GM08714 (cell line): ENCODE results near the gene C2CD2L.
A peak's percentile ranks its signal among the peaks of the same experiment; 100 is the strongest.

ENCODE experiments used
- H3K4me3 ChIP-seq: fragments of 200-500 bp; sonication (Bioruptor generic); 2 replicates; pipeline ENCODE4 v1.5.1; 2014; ENCODE audit warnings: mild to moderate bottlenecking, low read length, inconsistent platforms
- ZNF274 ChIP-seq: IDR thresholded peaks from 2 replicates; pipeline ENCODE4 v1.6.1; 2012; ENCODE audit warnings: mild to moderate bottlenecking, low read depth, low read length

Gene C2CD2L

DNA sequence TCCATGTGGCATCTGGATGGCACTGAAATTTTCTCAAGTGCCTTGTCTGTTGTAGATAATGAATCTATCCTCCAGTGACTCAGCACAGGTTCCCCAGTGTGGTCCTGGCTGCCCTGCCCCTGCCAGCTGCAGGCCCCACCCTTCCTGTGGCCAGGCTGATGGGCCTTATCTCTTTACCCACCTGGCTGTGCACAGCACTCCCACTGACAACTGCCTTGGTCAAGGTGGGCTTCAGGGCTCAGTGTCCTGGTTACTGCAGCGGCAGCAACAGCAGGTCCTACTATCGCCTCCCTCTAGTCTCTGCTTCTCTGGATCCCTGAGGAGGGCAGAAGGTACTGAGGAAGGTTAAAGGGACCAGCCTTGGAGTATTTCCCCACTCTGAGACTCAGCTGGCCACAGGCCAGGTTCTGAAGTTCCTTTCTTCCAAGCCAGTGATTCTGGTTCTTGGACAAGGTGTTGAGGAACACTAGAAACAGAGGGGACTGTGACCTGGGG, 19.4 kb upstream of the C2CD2L start:
- no peak overlapping the region for H3K4me3 ChIP-seq
- TF ChIP-seq ZNF274: no peak

DNA sequence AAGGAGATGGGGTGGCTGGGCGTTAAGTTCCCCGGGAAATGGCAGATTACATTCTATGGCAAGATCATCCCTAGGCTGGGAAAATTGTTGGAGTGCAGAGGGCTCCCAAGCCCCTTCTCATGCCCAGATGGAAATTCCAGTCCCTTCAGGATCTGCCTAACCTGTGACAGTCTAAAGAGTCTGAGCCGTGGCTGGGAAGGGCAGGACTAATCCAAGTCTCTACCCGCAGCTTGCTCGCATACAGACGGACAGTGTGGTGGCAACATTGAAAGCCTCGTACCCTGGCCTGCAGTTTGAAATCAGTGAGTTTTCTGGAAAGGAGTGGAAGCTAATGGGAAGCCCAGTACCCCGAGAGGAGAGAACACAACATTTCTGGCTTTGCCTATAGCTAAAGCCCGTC, 18.7 kb upstream of the C2CD2L start:
- TF ChIP-seq ZNF274: no peak
- H3K4me3 ChIP-seq: no peak overlapping the region

DNA sequence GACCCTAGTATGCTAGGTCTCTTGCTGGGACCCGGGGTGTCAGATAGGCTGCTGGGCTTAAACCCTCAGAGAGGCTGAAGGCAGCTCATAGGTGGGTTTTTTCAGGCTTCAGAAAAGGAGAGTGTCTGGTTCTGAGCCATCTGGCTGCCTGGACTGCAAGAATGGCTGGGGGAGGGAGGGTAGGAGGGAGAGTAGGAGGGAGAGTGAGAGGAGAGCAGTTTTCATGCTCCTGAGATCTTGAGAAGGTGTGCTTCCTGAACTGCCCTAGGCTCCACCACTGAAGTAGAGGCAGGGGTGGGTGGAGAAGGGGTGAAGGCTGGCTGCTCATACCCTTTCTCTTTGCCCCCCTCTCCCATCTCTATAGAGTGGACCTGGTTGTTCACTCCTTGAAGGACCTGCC, 17.8 kb upstream of the C2CD2L start:
- TF ChIP-seq ZNF274: no peak

DNA sequence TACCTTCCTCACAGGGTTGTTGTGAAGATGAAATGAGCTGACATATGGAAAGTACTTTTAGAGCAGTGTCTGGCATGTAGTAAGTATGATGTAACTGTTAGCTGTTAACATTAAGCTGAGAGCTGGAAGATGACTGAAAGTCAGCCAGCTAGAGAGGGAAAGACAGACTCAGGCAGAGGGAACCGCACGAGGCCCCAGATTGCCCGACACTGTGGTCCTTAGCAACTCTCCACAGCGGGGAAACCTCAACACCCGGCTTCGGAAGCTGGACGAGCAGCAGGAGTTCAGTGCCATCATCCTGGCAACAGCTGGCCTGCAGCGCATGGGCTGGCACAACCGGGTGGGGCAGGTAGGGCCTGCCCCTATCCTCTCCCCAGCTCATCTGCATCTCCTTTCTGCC, 16.0 kb upstream of the C2CD2L start:
- no peak for TF ChIP-seq ZNF274
- H3K4me3 ChIP-seq: no peak overlapping the region

More for the DNA sequence above, 17.8 kb upstream of the C2CD2L start:
- no peak overlapping the region for H3K4me3 ChIP-seq

DNA sequence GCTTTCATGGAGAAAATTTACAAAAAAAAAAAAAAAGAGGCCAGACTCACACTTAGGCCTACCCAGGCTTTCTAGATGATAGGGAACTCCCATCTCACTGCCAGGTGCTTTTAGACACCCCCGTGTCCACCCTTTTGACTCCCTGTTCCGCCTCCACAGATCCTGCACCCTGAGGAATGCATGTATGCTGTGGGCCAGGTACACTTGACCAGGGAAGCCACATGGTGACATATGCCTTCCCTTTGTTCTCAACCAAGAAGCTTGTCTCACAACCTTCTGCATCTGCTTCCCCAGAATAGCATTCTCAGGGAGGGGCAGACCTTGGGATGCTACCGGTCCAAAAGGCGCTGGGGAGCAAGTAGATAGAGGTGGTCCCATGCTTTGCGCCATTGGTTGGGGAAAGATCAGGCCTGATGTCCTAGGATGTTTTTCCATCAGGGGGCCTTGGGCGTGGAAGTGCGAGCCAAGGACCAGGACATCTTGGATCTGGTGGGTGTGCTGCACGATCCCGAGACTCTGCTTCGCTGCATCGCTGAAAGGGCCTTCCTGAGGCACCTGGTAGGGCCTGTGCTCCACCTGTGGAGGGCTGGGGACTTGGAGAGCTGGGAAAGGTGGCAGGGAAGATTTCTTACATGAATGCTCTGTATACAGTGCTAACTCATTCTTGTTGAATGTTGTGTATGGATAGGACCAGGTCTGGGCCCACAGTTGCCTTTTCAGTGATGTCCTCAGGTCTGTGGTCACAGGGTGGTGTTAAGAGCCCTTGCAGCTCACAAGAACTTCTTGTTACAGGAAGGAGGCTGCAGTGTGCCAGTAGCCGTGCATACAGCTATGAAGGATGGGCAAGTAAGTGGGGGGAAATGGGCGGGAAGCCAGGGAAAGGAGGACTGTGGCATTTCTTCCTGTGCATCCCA, 14.9 kb upstream of the C2CD2L start:
- H3K4me3 ChIP-seq: peak overlapping the region; percentile 91; the same call in 1 of the 2 replicates
- TF ChIP-seq ZNF274: no peak

DNA sequence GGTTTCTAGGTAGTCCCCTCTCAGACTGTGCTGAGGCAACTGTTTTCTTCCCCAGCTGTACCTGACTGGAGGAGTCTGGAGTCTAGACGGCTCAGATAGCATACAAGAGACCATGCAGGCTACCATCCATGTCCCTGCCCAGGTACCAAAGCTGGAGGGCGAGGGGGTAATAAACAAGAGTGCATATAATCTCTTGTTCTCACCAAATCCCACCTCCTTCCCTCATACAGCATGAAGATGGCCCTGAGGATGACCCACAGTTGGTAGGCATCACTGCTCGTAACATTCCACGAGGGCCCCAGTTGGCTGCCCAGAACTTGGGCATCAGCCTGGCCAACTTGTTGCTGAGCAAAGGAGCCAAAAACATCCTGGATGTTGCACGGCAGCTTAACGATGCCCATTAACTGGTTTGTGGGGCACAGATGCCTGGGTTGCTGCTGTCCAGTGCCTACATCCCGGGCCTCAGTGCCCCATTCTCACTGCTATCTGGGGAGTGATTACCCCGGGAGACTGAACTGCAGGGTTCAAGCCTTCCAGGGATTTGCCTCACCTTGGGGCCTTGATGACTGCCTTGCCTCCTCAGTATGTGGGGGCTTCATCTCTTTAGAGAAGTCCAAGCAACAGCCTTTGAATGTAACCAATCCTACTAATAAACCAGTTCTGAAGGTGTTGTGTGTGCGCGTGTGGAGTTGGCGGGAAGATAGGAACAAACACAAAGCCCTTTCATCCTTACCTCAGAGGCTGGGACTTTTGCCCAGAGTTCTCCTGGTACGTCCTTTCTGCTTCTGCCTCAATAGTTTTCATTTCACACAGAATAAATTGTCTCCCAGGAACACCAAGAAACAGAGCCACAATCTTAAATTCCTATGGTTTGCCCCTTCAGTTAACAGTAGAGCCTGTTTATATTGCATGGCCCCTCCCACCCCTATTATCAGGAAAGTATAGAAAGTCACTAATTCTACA, 14.0 kb upstream of the C2CD2L start:
- peak overlapping the region; percentile 91 for H3K4me3 ChIP-seq
- TF ChIP-seq ZNF274: no peak

DNA sequence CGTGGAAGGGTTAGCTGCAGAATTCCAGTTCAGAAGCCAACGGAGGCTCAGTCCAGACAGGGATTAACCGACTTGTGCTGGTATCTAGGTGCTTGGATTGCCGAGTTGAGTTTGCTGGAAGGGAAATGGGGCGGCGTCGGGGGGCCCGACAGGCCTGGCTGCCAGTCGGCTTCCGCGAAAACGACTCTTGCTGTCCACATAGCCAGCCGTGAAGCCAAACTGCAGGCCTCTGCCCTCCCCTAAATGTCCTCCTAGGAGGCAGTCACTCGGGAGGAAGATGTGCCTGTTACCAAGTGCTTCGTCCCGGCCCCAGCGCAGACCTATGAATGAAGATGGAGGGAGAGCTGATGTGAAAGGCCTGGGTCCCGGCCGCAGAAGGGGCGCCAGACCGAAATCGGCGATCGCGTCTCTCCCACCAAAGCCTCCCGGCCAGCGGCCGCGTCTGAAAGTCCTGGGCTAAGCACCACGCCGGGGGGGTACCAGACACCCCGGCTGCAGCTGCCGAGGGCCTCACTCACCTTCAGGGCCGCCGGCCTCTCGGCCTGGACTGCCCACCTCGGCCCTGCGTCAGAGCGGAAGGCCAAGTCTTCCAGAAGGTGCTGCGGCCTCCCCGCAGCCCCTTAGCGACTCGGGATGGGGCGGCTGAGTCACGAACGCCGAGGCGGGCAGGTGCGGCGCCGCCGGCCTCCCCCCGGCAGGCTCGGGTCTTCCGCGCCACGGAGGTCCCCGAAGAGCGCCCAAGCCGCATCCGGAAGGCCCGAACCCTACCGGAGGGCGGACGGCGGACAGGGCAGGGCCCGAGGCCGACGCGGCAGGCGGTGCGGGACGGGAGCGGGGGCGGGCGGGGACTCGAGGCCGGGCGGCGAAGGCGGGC, 13.0 kb upstream of the C2CD2L start:
- no peak for TF ChIP-seq ZNF274
- peak overlapping the region; percentile 91 for H3K4me3 ChIP-seq

DNA sequence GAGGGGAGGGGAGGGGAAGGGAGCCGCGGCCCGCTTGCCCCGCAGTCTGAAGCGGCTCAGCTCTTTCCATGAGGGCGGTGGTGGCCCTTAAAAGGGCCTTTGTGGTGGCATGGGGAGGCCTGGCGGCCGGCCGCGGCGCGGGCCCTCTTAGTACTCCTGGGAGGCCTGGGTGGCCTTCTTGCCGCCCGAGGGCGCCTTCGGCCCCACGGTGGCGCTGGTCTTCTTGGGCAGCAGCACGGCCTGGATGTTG, 12.4 kb upstream of the C2CD2L start:
- no peak for TF ChIP-seq ZNF274
- peak overlapping the region; percentile 91 for H3K4me3 ChIP-seq

DNA sequence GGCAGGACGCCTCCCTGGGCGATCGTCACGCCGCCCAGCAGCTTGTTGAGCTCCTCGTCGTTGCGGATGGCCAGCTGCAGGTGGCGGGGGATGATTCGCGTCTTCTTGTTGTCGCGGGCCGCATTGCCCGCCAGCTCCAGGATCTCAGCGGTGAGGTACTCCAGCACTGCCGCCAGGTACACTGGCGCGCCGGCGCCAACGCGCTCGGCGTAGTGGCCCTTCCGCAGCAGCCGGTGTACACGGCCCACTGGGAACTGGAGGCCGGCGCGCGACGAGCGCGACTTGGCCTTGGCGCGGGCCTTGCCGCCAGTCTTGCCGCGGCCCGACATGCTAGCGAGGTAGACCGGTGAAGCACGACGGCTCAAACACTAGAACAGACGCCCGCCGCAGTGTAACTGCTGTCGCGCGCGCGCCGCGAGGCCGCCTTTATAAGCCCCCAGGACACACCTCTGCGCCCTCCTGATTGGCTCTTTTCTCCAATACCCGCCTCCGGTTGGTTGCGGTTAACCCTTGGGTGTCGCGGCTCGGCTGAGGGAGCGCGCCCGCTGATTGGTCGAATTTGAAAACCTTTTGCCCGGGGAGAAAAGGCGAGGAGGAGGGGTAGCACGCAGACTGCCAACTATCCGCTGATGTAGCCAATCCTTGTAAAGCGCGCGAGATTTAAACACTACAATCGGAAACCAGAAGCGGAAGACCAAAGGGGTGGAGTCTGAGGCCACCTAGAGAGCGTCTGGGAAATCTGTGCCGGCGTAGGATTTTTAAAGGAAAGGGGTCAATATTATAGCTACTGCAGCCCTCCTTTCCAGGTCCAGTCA, 11.9 kb upstream of the C2CD2L start:
- TF ChIP-seq ZNF274: no peak
- H3K4me3 ChIP-seq: peak overlapping the region; percentile 91

DNA sequence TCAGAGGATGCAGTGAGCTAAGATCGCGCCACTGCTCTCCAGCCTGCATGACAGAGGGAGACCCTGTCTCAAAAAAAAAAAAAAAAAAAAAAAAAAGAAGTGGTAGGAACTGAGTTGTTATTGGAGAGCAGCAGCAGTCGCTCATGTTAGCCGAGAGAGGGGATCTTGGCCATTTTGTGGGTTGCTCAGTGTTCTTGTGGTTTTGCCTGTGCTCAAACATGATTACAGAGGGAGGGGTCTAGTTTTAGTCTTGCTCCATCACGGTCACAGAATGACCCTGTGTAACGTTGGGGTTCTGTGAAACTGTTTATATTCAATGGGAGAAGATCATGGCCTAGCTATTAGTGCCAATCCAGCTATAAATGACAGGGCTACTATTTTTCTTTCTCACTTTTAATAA, 7.4 kb upstream of the C2CD2L start:
- no peak for TF ChIP-seq ZNF274
- no peak overlapping the region for H3K4me3 ChIP-seq

DNA sequence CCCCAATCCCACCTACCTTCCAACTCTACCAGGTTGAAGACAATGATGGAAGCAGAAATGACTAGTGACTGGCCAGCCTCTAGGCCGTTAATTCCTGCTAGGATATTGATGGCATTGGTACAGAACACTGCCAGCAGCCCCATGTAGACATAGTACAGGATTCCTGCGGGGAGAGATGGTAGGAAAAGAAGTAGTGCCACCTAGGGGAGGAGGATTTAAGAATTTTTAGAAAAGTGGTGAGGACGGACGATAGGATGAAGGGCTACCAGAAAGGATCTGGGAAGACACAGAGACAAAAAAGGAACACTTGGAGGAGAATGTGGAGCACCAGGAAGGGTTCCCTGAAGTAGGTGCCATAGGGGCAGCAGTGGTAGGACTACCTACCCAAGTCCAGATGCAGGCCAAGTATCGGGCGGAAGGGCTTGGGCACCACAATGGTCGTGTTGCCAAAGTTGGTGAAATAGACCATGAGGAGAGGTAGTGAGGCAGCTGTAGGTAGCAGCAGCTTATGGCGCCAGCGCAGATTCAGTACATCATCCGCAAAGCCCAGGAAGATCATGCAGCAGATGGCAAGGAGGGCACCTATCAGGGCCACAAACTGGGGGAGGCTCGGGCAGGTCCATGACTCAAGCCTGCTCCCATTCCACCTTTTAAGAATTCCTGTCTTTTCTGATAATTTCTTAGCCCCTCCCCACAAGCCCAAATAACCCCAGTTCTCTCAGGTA, 6.7 kb upstream of the C2CD2L start:
- TF ChIP-seq ZNF274: no peak

DNA sequence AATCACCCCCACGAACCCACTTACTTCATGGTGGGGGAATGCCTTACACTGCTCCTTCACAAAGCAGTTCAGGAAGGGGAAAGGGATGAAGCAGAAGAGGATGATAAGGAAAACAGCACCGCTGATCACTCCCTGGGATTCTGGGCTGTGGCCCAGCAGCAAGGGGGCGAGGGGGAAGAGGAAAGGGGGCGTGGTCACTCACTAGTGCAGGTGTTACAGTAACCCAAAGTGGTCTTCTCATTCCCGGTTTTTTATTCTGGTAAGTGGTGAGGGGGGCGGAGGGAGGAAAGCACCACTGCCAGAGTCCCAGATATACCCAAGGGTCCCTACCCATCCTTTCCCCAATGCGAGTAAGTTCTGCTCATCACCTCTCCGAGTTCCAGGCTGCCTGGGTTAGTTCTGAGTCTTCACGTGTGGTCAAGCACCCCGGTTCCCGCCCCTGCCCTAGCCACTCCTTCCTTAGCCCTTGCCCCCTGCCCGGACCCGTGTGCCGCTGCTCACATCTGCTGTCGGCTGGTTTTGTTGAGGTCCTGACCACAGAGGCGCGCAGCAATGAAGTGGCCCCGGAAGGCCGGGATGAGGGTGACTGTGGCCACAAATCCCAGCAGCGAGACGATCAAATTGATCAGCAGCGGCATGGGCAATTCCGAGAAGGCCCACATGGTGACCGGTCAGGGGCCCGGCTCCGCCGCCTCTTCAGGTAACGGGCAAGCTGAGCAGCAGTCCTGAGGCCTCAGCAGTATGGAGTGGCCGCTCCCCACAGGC, 6.0 kb upstream of the C2CD2L start:
- no peak for TF ChIP-seq ZNF274

More for the DNA sequence above, 6.7 kb upstream of the C2CD2L start:
- peak overlapping the region; percentile 70 for H3K4me3 ChIP-seq

More for the DNA sequence above, 6.0 kb upstream of the C2CD2L start:
- H3K4me3 ChIP-seq: peak overlapping the region; percentile 70
